B cell (primary cell): ENCODE data around the gene SYNE4. TPM values are rescaled to one million over a fixed set of nuclear protein-coding genes. Genes with fewer than 3 reads are reported as not detected.
A peak's percentile ranks its signal among the peaks of the same experiment; 100 is the strongest.

ENCODE experiments used
- ATAC-seq: fragments of 200-7000 bp; cut with Tn5 transposase; one replicate; pipeline ENCODE4 v1.10.0; 2021; ENCODE audit warnings: low read depth, mild to moderate bottlenecking, moderate number of reproducible peaks, moderate library complexity
- CTCF ChIA-PET: fragments of 350-600 bp; sonication (Branson Sonifier 250); formaldehyde crosslinking; loops from one replicate; lab custom pipeline; 2021; ENCODE audit warnings: antibody characterized with exemption, inconsistent platforms; lab: Charles Lee
- POLR2A ChIA-PET: fragments of 350-600 bp; sonication (Branson Sonifier 250); formaldehyde crosslinking; loops from one replicate; lab custom pipeline; 2021; ENCODE audit warnings: antibody characterized with exemption; lab: Charles Lee
- DNase-seq: peaks from one replicate; pipeline ENCODE4 v3.0.0; 2013
- H2AFZ ChIP-seq: 2 replicates; pipeline ENCODE4 v1.6.1; 2012; ENCODE audit warnings: mild to moderate bottlenecking, low read depth, low read length; ENCODE audit not compliant: insufficient read depth, poor library complexity, severe bottlenecking
- H3K27ac ChIP-seq, 2 donors: 1 replicate in 1 of 2; 2 replicates in 1 of 2; pipeline ENCODE4 v1.5.1; 2012 to 2013; ENCODE audit warnings: low read length in 2 of 2, mild to moderate bottlenecking in 2 of 2, moderate library complexity in 1 of 2
- H3K27me3 ChIP-seq, 4 experiments: fragments of 200-600 bp in 1 of 4; sonication (generic) in 1 of 4; replicated peaks in 1 of 4; 1 replicate in 2 of 4; 2 replicates in 2 of 4; pipeline versions ENCODE4 v1.6.1 to v1.7.0; 2013 to 2016; ENCODE audit warnings: low read length in 3 of 4, mild to moderate bottlenecking in 2 of 4, mixed read lengths in 1 of 4, moderate library complexity in 1 of 4; ENCODE audit not compliant: insufficient read depth in 4 of 4, control insufficient read depth in 3 of 4; ENCODE audit errors: control extremely low read depth in 1 of 4
- H3K36me3 ChIP-seq, 2 experiments: replicated peaks in 1 of 2; 1 replicate in 1 of 2; 2 replicates in 1 of 2; pipeline versions ENCODE4 v1.6.1 to v1.7.1; 2013; ENCODE audit warnings: low read length in 1 of 2; ENCODE audit not compliant: insufficient read depth in 2 of 2, control insufficient read depth in 1 of 2; ENCODE audit errors: control extremely low read depth in 1 of 2, extremely low read depth in 1 of 2
- H3K4me1 ChIP-seq, 2 donors: fragments of 200-600 bp in 1 of 2; sonication (generic) in 1 of 2; 1 replicate in 1 of 2; 2 replicates in 1 of 2; pipeline versions ENCODE4 v1.5.1 to v1.6.1; 2013 to 2017; ENCODE audit warnings: low read length in 2 of 2; ENCODE audit not compliant: control insufficient read depth in 2 of 2, insufficient read depth in 2 of 2
- H3K4me2 ChIP-seq: replicated peaks from 2 replicates; pipeline ENCODE3; 2012; ENCODE audit warnings: mild to moderate bottlenecking, low read depth, low read length; ENCODE audit not compliant: poor library complexity, severe bottlenecking
- H3K4me3 ChIP-seq, 5 experiments: fragments of 200-600 bp in 1 of 5; sonication (generic) in 1 of 5; 1 replicate in 3 of 5; 2 replicates in 2 of 5; pipeline versions ENCODE4 v1.5.1 to v1.7.0; 2011 to 2016; ENCODE audit warnings: low read length in 4 of 5, mild to moderate bottlenecking in 4 of 5, low read depth in 2 of 5, control low read depth in 1 of 5, moderate library complexity in 1 of 5; ENCODE audit not compliant: insufficient read depth in 1 of 5; ENCODE audit errors: control extremely low read depth in 1 of 5, extremely low read depth in 1 of 5
- H3K79me2 ChIP-seq: fragments of 200-600 bp; sonication (generic); one replicate; pipeline ENCODE4 v1.6.0; 2016; ENCODE audit warnings: low read length; ENCODE audit not compliant: control insufficient read depth, insufficient read depth
- H3K9ac ChIP-seq: fragments of 200-600 bp; sonication (generic); 2 replicates; pipeline ENCODE4 v1.6.1; 2017; ENCODE audit warnings: mild to moderate bottlenecking, low read length, moderate library complexity
- H3K9me3 ChIP-seq, 3 donors: one replicate each; pipeline versions ENCODE4 v1.6.1 to v1.7.1; 2013; ENCODE audit warnings: low read length in 2 of 3; ENCODE audit not compliant: control insufficient read depth in 2 of 3, insufficient read depth in 1 of 3; ENCODE audit errors: control extremely low read depth in 1 of 3
- H4K20me1 ChIP-seq: 2 replicates; pipeline ENCODE4 v1.6.0; 2012; ENCODE audit warnings: mild to moderate bottlenecking, low read length; ENCODE audit not compliant: insufficient read depth, control insufficient read depth, poor library complexity, severe bottlenecking
- H3K27ac Mint-ChIP-seq: one replicate; pipeline ENCODE4 v1.8.0; 2021; ENCODE audit warnings: mixed read lengths
- H3K27me3 Mint-ChIP-seq: one replicate; pipeline ENCODE4 v1.8.0; 2021; ENCODE audit warnings: mixed read lengths
- H3K4me1 Mint-ChIP-seq: one replicate; pipeline ENCODE4 v1.8.0; 2021; ENCODE audit warnings: mixed read lengths
- H3K4me3 Mint-ChIP-seq: one replicate; pipeline ENCODE4 v1.8.0; 2021; ENCODE audit warnings: mixed read lengths
- H3K9me3 Mint-ChIP-seq: one replicate; pipeline ENCODE4 v1.8.0; 2022; ENCODE audit warnings: mixed read lengths; ENCODE audit not compliant: insufficient read depth
- CTCF ChIP-seq: fragments of 200-600 bp; IDR thresholded peaks from one replicate; pipeline ENCODE4 v1.8.0; 2022; ENCODE audit warnings: antibody characterized with exemption, mild to moderate bottlenecking
- EZH2 ChIP-seq: IDR thresholded peaks from 2 replicates; pipeline ENCODE4 v1.6.1; 2012; ENCODE audit warnings: borderline replicate concordance, low read depth, mild to moderate bottlenecking, moderate library complexity, low read length; ENCODE audit not compliant: insufficient read depth, poor library complexity, severe bottlenecking
- WGBS: methylation state at CpG from one replicate; pipeline ENCODE4 v1.1.5; 2013; ENCODE audit warnings: missing lambda C conversion rate; ENCODE audit not compliant: insufficient coverage; 5-methylcytosine and 5-hydroxymethylcytosine counted together
- intact Hi-C: fragments of 100-400 bp; cut with micrococcal nuclease; formaldehyde crosslinking; loops from one replicate; pipeline ENCODE4 v1.10.0; 2022
- polyA plus RNA-seq: library from polyadenylated mRNA; depleted of rRNA; stranded (reverse); fragments of >200 nt; gene quantifications from 2 replicates; pipeline ENCODE4 v1.2.3, GENCODE V29; 2012
- total RNA-seq, 2 donors: library from RNA; stranded (reverse); fragments of 120-200 nt in 1 of 2; gene quantifications; 1 replicate in 1 of 2; 2 replicates in 1 of 2; pipeline versions ENCODE4 v1.2.3 to v1.2.4, GENCODE V29; 2013 to 2022

SYNE4 gene
- total and polyA plus RNA-seq, 2 donors (not counting 1 experiment from before 2014, with no cell fraction given) = 2.3 to 2.4 TPM

- no peaks in the 10 kb centered on the region for H3K9me3 Mint-ChIP-seq
- under 1% methylated on average over 75 of the region's 76 CpGs for WGBS
- no peaks in the 10 kb centered on the region for H3K9me3 ChIP-seq
- DNase-seq = no peak
- H3K79me2 ChIP-seq = peaks cover 18% of the 10 kb centered on the region
- peaks cover 18% of the 10 kb centered on the region for H3K4me1 Mint-ChIP-seq
- peak; percentile 27 for TF ChIP-seq CTCF
- TF ChIP-seq EZH2 = no peak
- ATAC-seq = peak; percentile 73
- no peaks in the 10 kb centered on the region for H3K27me3 ChIP-seq
- no peaks in the 10 kb centered on the region for H3K27me3 Mint-ChIP-seq
- ChIA-PET CTCF (interaction anchor here (0.6 to 1.4 kb wide), 3 partner anchors 49 to 73 kb away, joined by 3 to 5 read pairs (median 4); partner anchors contain the start of gene POLR2I), POLR2A (interaction anchor here (0.5 to 3.1 kb wide), 7 partner anchors 21 to 313 kb away, joined by 3 to 22 read pairs (median 4); partner anchors contain the start of genes ALKBH6, CAPNS1, IGFLR1 and POLR2I)
- peak within 1 kb of the TSS; percentile 80 for H3K9ac ChIP-seq
- peak within 1 kb of the TSS; percentile 94 for H3K27ac Mint-ChIP-seq
- H3K4me1 ChIP-seq = peaks cover 9 to 18% of the 10 kb centered on the region in 2 donors
- peak within 1 kb of the TSS; percentile 63 to 90 (median 65) for H3K4me3 ChIP-seq
- peak within 1 kb of the TSS; percentile 91 for H3K4me2 ChIP-seq
- no peaks in the 10 kb centered on the region for H3K36me3 ChIP-seq
- H2AFZ ChIP-seq = peak within 1 kb of the TSS; percentile 95
- H4K20me1 ChIP-seq = no peaks in the 10 kb centered on the region
- peak within 1 kb of the TSS; percentile 86 to 98 for H3K27ac ChIP-seq
- intact Hi-C loops = loop anchor here (1.0 to 10.0 kb wide), 11 partner anchors 41 to 443 kb away; partner anchors contain the start of genes ALKBH6, HAUS5, LIN37 and SDHAF1
- H3K4me3 Mint-ChIP-seq = peak within 1 kb of the TSS; percentile 98
Observed at GRCh38 chr19:36054733-36055686, 46.4 kb upstream of the SYNE4 start, which contains the start of gene WDR62. WDR62 (plus strand) TSS chr19:36054897; CDS start chr19:36054972, 75 bp downstream.
